Endodermal cell (in vitro differentiated cells): ENCODE results near the gene IL7R. TPM values are rescaled to one million over a fixed set of nuclear protein-coding genes. Genes with fewer than 3 reads are reported as not detected.
A peak's percentile ranks its signal among the peaks of the same experiment; 100 is the strongest.
"Not testable (repeated sequence)": the region's sequence is repeated elsewhere in the genome, so short reads cannot be mapped to it uniquely, and the experiment has no call there.

Source experiments
- DNase-seq: peaks from one replicate; pipeline ENCODE4 v3.0.0-alpha.2; 2017
- H3K27ac ChIP-seq: 2 replicates; pipeline ENCODE4 v1.5.1; 2013; ENCODE audit warnings: mild to moderate bottlenecking, low read depth, low read length, moderate library complexity
- H3K27me3 ChIP-seq: 2 replicates; pipeline ENCODE4 v1.6.1; 2013; ENCODE audit warnings: mild to moderate bottlenecking, low read length, moderate library complexity; ENCODE audit not compliant: insufficient read depth, control insufficient read depth, poor library complexity, severe bottlenecking
- H3K36me3 ChIP-seq: 2 replicates; pipeline ENCODE4 v1.7.0; 2013; ENCODE audit warnings: mild to moderate bottlenecking, low read length, moderate library complexity; ENCODE audit not compliant: control insufficient read depth, insufficient read depth
- H3K4me1 ChIP-seq: one replicate; pipeline ENCODE4 v1.7.0; 2013; ENCODE audit warnings: low read length; ENCODE audit not compliant: control insufficient read depth, insufficient read depth
- H3K4me3 ChIP-seq: 2 replicates; pipeline ENCODE4 v1.5.1; 2013; ENCODE audit warnings: mild to moderate bottlenecking, low read length, moderate library complexity
- H3K9ac ChIP-seq: 2 replicates; pipeline ENCODE4 v1.6.1; 2013; ENCODE audit warnings: mild to moderate bottlenecking, low read length, moderate library complexity; ENCODE audit not compliant: poor library complexity, severe bottlenecking; ENCODE audit errors: extremely low read depth
- H3K9me3 ChIP-seq: 2 replicates; pipeline ENCODE4 v1.6.1; 2013; ENCODE audit warnings: mild to moderate bottlenecking, low read length, moderate library complexity; ENCODE audit not compliant: control insufficient read depth
- H3K27ac Mint-ChIP-seq: 2 replicates; pipeline ENCODE4 v1.8.0; 2020; ENCODE audit warnings: mixed read lengths
- H3K27me3 Mint-ChIP-seq: 2 replicates; pipeline ENCODE4 v1.8.0; 2021; ENCODE audit warnings: mild to moderate bottlenecking, mixed read lengths; ENCODE audit not compliant: insufficient read depth
- H3K36me3 Mint-ChIP-seq: 2 replicates; pipeline ENCODE4 v1.8.0; 2020; ENCODE audit warnings: low read depth, mixed read lengths
- H3K4me1 Mint-ChIP-seq: 2 replicates; pipeline ENCODE4 v1.8.0; 2020; ENCODE audit warnings: mixed read lengths
- H3K4me3 Mint-ChIP-seq: 2 replicates; pipeline ENCODE4 v1.8.0; 2020; ENCODE audit warnings: mild to moderate bottlenecking, moderate library complexity, mixed read lengths
- H3K9me3 Mint-ChIP-seq: 2 replicates; pipeline ENCODE4 v1.8.0; 2020; ENCODE audit warnings: mild to moderate bottlenecking, mixed read lengths
- CTCF ChIP-seq: fragments of 200-600 bp; sonication (generic); conservative IDR thresholded peaks from 2 replicates; pipeline ENCODE4 v1.5.0; 2021; ENCODE audit warnings: antibody characterized with exemption, mild to moderate bottlenecking
- WGBS, 2 experiments: methylation state at CpG; one replicate each; pipeline versions ENCODE4 v1.1.5 to v1.1.7; 2013; ENCODE audit warnings: missing lambda C conversion rate in 2 of 2, mixed read lengths in 1 of 2; ENCODE audit not compliant: insufficient coverage in 1 of 2, insufficient read length in 1 of 2; 5-methylcytosine and 5-hydroxymethylcytosine counted together
- total RNA-seq, 2 donors: library from RNA; stranded (reverse); fragmentation: NEBNext Ultra II Directional in 1 of 2; extraction: Animal tissue kit (Norgen Biotek cat#: 25700) in 1 of 2; gene quantifications; 2 replicates in 1 of 2; 3 replicates in 1 of 2; pipeline ENCODE4 v1.2.1, GENCODE V29; 2021

The IL7R gene
- total RNA-seq, 2 donors from 2014 or later: 0.69 to 0.79 TPM

- Mint-ChIP-seq H3K4me1 (no peaks in the 10 kb centered on the region), H3K9me3 (peaks cover 13% of the 10 kb centered on the region), H3K27me3 (no peaks in the 10 kb centered on the region), H3K27ac (no peak overlapping the region), H3K36me3 (no peaks in the 10 kb centered on the region), H3K4me3 (no peak overlapping the region)
- Histone ChIP-seq H3K27me3 (no peaks in the 10 kb centered on the region), H3K36me3 (no peaks in the 10 kb centered on the region), H3K4me1 (peaks cover 4% of the 10 kb centered on the region), H3K27ac (no peak overlapping the region), H3K9ac (no peak overlapping the region), H3K4me3 (peak overlapping the region; percentile 14), H3K9me3 (peaks cover 8% of the 10 kb centered on the region)
- no peak for DNase-seq
- TF ChIP-seq CTCF: no peak
- WGBS, 2 experiments: 92% methylated on average over 4 to 5 of the region's 5 CpGs
These were observed 33.6 kb downstream of the IL7R start for GRCh38 chr5:35890021-35891020.

DNA sequence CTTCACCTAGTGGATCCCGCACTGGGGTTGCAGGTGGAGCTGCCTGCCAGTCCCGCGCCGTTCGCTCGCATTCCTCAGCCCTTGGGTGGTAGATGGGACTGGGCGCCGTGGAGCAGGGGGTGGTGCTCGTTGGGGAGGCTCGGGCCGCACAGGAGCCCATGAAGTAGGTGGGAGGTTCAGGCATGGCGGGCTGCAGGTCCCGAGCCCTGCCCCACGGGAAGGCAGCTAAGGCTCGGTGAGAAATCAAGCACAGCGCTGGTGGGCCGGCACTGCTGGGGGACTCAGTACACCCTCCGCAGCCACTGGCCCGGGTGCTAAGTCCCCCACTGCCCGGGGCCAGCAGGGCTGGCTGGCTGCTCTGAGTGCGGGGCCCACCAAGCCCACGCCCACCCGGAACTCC lies 36.1 kb downstream of the IL7R start:
- not testable (repeated sequence) for DNase-seq, H3K27ac Mint-ChIP-seq, H3K27me3 Mint-ChIP-seq, H3K9me3 ChIP-seq, H3K4me3 Mint-ChIP-seq, H3K27me3 ChIP-seq, H3K4me1 ChIP-seq, H3K36me3 ChIP-seq, H3K27ac ChIP-seq, H3K4me1 Mint-ChIP-seq, H3K4me3 ChIP-seq, H3K36me3 Mint-ChIP-seq, H3K9ac ChIP-seq
- whole genome bisulfite sequencing, 2 experiments: 94% methylated on average over 21 of the region's 23 CpGs; no CpG with 5 or more reads in 1 of the 2 experiments
- H3K9me3 Mint-ChIP-seq: peaks cover 13% of the 10 kb centered on the region

DNA sequence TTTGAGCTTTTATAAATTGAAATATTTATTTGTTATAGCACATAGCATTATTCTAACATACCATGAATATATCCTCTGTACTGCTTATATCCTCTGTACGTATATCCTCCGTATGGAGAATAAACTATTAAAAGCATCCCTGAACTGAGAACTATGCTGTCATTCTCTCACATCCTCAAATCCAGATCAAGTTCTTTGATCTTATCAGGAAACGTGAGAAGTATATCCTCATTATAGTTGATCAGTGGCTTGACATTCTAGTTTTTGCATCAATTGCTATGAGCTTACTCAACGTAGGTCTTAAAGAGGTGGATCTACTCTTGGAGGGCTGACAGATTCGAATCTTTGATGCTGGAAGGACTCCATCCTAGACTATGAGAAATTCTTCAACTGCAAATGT lies 37.4 kb downstream of the IL7R start:
- H3K27ac ChIP-seq: no peak overlapping the region
- H3K36me3 Mint-ChIP-seq: no peaks in the 10 kb centered on the region
- no peaks in the 10 kb centered on the region for H3K27me3 Mint-ChIP-seq
- DNase-seq: no peak
- no peaks in the 10 kb centered on the region for H3K27me3 ChIP-seq
- peaks cover 3% of the 10 kb centered on the region for H3K4me1 ChIP-seq
- no peaks in the 10 kb centered on the region for H3K36me3 ChIP-seq
- 92 to 97% methylated on average over 5 of the region's 5 CpGs for WGBS, 2 experiments
- peaks cover 13% of the 10 kb centered on the region for H3K9me3 Mint-ChIP-seq
- no peak overlapping the region for H3K27ac Mint-ChIP-seq
- no peak overlapping the region for H3K9ac ChIP-seq
- TF ChIP-seq CTCF: no peak
- no peak overlapping the region for H3K4me3 ChIP-seq
- H3K4me1 Mint-ChIP-seq: no peaks in the 10 kb centered on the region
- no peak overlapping the region for H3K4me3 Mint-ChIP-seq
- H3K9me3 ChIP-seq: peaks cover 8% of the 10 kb centered on the region
